Measurements from ENCODE around the gene ALDH3A2.

ALDH3A2 gene

DNA sequence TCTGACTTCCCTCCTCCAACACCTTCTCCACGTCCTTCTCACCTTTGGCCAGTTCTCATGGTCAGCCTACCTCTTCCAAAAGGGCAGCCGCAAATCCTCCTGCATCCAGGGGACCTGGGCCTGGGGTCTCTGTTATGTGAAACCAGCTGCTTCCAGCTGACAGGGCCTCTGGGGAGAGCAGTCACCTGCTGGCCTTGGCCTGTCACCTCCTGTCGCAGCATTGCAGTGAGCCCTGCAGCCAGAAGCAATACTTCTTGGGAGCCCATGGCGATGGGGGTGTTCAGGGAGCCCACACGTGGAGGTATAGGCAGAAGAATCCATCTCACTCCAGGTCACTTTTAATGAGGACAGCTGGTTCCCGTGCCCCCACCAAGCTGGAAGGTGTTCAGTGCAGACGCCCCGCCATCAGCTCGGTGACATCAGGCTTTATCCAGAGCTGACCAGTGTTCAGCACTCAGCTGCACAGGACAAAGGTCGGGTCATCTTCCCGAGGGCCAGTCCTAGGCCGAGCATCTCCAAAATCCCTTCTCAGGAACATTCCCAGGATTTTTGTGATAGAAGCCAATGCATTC lies 69.6 kb downstream of the ALDH3A2 start:
- Histone ChIP-seq H3K36me3 (ENCODE audit: insufficient read depth, low read length) (no peaks in the 10 kb centered on the region), H3K4me3 (ENCODE audit: low read depth, low read length) (no peak overlapping the region), H3K4me1 (ENCODE audit: control insufficient read depth, insufficient read depth, low read length, unreplicated experiment) (no peaks in the 10 kb centered on the region)

DNA sequence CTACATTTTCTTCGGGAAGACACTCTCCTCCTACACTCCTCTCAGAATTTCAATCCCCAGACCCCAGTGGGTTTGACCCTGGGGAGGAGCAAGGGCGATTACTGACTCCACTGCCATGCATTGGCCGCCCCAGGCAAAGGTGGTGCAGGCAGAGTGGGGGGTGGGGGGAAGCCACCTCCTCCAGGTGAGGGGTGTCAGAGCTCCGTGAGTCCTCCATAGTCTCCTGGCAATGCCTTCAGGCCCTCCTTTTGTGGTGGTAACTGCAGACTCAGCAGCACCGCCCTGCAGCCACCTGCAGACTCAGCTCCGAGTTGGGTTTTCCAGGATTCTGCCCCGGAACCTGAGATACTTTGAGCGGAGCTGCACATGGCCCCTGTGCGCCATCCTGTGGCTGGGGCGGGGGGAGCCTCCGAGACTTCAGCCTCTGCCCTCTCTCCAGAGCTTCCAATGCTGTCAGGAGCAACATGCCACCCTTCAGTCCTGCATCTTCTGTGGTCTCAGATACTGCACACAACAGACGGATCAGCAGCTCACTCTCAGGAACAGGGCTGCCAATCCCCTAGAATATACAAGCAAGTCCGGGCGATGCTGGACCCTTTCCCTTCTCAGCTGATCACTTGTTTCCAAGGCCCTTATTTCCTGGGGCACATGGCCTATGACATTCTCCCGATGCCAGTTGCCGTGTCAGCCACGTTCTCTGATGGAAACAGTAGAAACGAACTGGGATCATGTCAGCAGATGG lies 70.2 kb downstream of the ALDH3A2 start:
- H3K4me1 ChIP-seq (ENCODE audit: control insufficient read depth, insufficient read depth, low read length, unreplicated experiment), result no peaks in the 10 kb centered on the region
- H3K27me3 ChIP-seq (ENCODE audit: insufficient read depth, low read length), result no peaks in the 10 kb centered on the region
- H3K27ac ChIP-seq (ENCODE audit: low read depth, low read length), result no peak overlapping the region

More for the DNA sequence above, 69.6 kb downstream of the ALDH3A2 start:
- no peak overlapping the region for H3K27ac ChIP-seq (ENCODE audit: low read depth, low read length)
- no peak overlapping the region for H2AFZ ChIP-seq (ENCODE audit: low read length, unreplicated experiment)
- H3K27me3 ChIP-seq (ENCODE audit: insufficient read depth, low read length), result no peaks in the 10 kb centered on the region
- no peaks in the 10 kb centered on the region for H3K79me2 ChIP-seq (ENCODE audit: control insufficient read depth, insufficient read depth, low read length, unreplicated experiment)

DNA sequence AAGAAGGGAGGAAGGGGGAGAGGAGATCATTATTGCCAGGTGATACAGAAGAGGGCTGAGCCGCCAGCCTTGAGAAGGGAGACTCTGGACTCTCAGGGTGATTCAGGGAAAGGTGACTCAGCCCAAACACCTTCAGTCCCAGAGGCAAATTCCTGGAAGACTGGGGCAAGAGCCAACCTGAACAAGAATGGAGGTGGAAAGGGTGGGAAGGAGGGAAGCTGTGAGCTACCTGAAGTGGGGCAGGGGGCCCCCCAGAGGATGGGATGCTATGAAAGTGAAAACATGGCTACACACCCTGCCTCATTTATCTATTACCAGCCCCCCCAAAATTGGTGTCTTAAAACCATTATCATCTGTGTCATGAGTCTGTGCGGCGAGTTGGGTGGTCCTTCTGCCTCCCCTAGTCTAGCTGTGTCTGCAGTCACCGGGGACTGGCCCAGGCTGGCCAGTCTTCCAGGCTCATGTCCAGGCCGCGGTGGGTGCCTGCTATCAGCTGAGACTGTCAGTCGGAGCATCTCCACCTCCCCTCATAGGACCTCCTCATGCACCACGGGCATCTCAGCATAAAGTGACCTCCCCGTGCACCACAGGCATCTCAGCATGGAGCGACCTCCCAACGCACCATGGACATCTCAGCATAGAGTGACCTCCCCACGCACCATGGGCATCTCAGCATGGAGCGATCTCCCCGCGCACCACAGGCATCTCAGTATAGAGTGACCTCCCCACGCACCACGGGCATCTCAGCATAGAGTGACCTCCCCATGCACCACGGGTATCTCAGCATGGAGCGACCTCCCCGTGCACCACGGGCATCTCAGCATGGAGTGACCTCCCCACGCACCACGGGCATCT lies 71.0 kb downstream of the ALDH3A2 start:
- Histone ChIP-seq H3K27ac (ENCODE audit: low read depth, low read length) (no peak overlapping the region), H3K79me2 (ENCODE audit: control insufficient read depth, insufficient read depth, low read length, unreplicated experiment) (no peaks in the 10 kb centered on the region), H2AFZ (ENCODE audit: low read length, unreplicated experiment) (no peak overlapping the region), H3K36me3 (ENCODE audit: insufficient read depth, low read length) (no peaks in the 10 kb centered on the region), H3K4me3 (ENCODE audit: low read depth, low read length) (no peak overlapping the region), H3K27me3 (ENCODE audit: insufficient read depth, low read length) (no peaks in the 10 kb centered on the region), H3K4me1 (ENCODE audit: control insufficient read depth, insufficient read depth, low read length, unreplicated experiment) (no peaks in the 10 kb centered on the region)

More for the DNA sequence above, 70.2 kb downstream of the ALDH3A2 start:
- Histone ChIP-seq H3K79me2 (ENCODE audit: control insufficient read depth, insufficient read depth, low read length, unreplicated experiment) (no peaks in the 10 kb centered on the region), H2AFZ (ENCODE audit: low read length, unreplicated experiment) (no peak overlapping the region), H3K4me3 (ENCODE audit: low read depth, low read length) (no peak overlapping the region), H3K36me3 (ENCODE audit: insufficient read depth, low read length) (no peaks in the 10 kb centered on the region)

DNA sequence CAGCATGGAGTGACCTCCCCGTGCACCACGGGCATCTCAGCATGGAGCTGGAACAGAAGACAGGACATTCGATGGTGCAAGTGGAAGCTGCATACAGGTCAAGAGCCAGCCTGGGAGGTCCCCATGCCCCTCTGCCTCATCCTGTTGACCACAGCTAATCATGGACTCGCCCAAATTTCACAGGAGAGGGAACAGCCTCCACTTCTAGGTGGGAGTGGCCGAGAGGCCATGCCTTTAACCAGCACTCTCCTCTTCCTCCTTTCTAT lies 71.6 kb downstream of the ALDH3A2 start:
- H3K27ac ChIP-seq (ENCODE audit: low read depth, low read length), result no peak overlapping the region
- no peaks in the 10 kb centered on the region for H3K27me3 ChIP-seq (ENCODE audit: insufficient read depth, low read length)
- H2AFZ ChIP-seq (ENCODE audit: low read length, unreplicated experiment), result no peak overlapping the region
- H3K4me3 ChIP-seq (ENCODE audit: low read depth, low read length), result no peak overlapping the region
- H3K79me2 ChIP-seq (ENCODE audit: control insufficient read depth, insufficient read depth, low read length, unreplicated experiment), result no peaks in the 10 kb centered on the region
- no peaks in the 10 kb centered on the region for H3K36me3 ChIP-seq (ENCODE audit: insufficient read depth, low read length)
- H3K4me1 ChIP-seq (ENCODE audit: control insufficient read depth, insufficient read depth, low read length, unreplicated experiment), result no peaks in the 10 kb centered on the region

DNA sequence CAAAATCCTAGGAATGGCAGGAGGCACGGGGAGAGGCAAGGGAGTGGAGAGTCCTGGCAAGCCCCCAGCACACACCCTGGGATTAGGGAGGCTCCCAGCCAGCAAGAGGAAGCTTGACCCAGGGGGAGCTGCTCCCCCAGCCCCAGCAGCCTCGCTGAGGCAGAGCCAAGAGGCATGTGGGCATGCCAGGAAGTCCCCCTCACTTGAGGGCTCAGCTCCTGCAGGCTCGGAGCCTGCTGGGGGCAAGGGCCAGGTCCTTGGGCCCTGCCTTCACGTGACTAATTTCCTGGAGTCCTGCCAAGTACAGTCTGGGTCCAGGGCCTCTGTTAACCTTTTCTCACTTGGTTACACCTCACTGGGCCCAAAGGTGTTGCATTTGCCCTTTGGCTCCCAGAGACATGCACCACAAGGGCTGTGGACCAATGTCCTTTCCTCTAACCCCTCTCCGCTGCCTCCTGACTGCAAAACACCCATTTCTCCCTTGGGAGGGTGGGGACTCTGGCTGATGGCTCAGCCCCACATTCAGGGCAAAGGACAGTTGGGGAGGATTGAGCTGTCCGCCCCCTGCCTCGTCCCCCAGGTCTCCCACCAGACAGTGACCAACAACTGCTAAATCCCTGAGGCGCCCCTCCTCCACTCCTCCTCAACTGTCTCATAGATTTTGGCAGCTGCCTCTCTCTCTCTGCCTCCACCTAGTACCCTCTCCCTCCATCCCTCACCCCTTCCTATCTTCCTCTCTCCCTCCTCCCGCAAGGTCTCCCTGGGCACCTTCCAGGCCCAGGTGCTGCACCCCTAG lies 72.3 kb downstream of the ALDH3A2 start:
- no peak overlapping the region for H3K27ac ChIP-seq (ENCODE audit: low read depth, low read length)

DNA sequence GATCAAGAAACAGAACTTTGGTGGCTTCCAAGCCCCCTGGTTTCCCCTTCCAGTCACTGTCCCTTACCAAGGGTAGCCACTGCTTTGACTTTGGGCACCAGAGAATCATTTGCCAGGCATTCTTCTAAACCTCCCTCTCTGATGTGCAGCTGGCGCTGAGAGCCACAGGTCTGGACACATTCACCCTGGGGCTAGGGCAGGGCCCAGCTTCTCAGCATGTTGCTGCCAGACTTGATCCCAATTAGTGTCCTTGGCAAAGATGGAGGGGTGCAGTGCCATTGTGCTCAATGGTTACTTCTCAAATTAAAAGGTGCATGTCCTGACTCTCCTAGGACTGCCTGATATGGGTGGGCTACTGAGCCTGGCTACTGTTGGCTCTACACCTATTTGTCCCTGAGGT lies 75.4 kb downstream of the ALDH3A2 start:
- H3K27me3 ChIP-seq (ENCODE audit: insufficient read depth, low read length), result no peaks in the 10 kb centered on the region
- no peaks in the 10 kb centered on the region for H3K36me3 ChIP-seq (ENCODE audit: insufficient read depth, low read length)
- no peaks in the 10 kb centered on the region for H3K79me2 ChIP-seq (ENCODE audit: control insufficient read depth, insufficient read depth, low read length, unreplicated experiment)
- H2AFZ ChIP-seq (ENCODE audit: low read length, unreplicated experiment), result no peak overlapping the region
- H3K27ac ChIP-seq (ENCODE audit: low read depth, low read length), result no peak overlapping the region
- peaks cover 13% of the 10 kb centered on the region for H3K4me1 ChIP-seq (ENCODE audit: control insufficient read depth, insufficient read depth, low read length, unreplicated experiment)
- no peak overlapping the region for H3K4me3 ChIP-seq (ENCODE audit: low read depth, low read length)

More for the DNA sequence above, 72.3 kb downstream of the ALDH3A2 start:
- no peaks in the 10 kb centered on the region for H3K4me1 ChIP-seq (ENCODE audit: control insufficient read depth, insufficient read depth, low read length, unreplicated experiment)
- H2AFZ ChIP-seq (ENCODE audit: low read length, unreplicated experiment), result no peak overlapping the region
- no peaks in the 10 kb centered on the region for H3K79me2 ChIP-seq (ENCODE audit: control insufficient read depth, insufficient read depth, low read length, unreplicated experiment)
- no peaks in the 10 kb centered on the region for H3K27me3 ChIP-seq (ENCODE audit: insufficient read depth, low read length)
- H3K36me3 ChIP-seq (ENCODE audit: insufficient read depth, low read length), result no peaks in the 10 kb centered on the region
- no peak overlapping the region for H3K4me3 ChIP-seq (ENCODE audit: low read depth, low read length)

DNA sequence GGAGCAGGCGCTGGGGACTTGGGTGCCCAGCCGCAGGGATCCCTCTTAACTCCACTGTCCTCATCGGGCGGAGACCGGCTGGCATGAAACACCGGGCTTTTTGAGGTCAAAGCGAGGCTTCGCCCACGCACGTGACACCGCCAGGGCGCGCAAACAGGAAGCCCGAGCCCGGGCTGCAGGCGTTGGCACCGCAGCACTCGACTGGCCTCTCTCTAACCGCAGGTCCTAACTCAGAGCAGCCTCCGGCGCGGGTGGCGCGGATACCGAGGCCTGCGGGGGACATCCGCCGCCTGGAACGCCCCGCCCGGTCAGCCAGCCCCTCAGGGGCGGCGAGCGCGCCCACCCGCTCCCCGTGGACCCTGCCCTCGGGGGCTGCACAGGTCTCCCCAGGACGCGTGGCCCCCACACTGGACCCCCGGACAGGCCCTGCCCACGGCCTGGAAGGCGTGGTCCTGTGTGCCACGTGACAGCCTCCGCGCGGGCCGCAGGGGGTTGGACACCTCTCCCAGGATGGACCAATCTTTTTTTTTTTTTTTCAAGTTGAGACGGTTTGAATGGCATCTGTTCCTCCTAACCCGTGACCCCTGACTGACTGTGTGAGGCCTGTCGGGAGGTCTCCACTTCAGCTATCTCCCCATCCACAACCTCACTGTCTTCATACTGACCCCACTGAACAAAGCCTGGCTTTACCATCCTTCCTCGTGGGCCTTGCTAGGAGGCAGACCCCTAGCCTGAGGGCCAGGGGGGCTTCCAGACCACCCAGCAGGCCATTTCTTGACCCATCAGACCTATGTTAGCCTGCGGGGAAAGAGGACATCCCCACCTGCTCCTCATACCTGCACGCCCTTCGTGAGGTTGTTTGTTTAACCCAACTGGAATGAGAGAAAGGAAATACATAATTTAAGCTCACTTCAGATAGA lies 76.2 kb downstream of the ALDH3A2 start:
- H3K27me3 ChIP-seq (ENCODE audit: insufficient read depth, low read length), result no peaks in the 10 kb centered on the region
- H2AFZ ChIP-seq (ENCODE audit: low read length, unreplicated experiment), result no peak overlapping the region
- H3K27ac ChIP-seq (ENCODE audit: low read depth, low read length), result no peak overlapping the region
- peaks cover 13% of the 10 kb centered on the region for H3K4me1 ChIP-seq (ENCODE audit: control insufficient read depth, insufficient read depth, low read length, unreplicated experiment)
- no peak overlapping the region for H3K4me3 ChIP-seq (ENCODE audit: low read depth, low read length)
- H3K79me2 ChIP-seq (ENCODE audit: control insufficient read depth, insufficient read depth, low read length, unreplicated experiment), result no peaks in the 10 kb centered on the region
- H3K36me3 ChIP-seq (ENCODE audit: insufficient read depth, low read length), result no peaks in the 10 kb centered on the region

DNA sequence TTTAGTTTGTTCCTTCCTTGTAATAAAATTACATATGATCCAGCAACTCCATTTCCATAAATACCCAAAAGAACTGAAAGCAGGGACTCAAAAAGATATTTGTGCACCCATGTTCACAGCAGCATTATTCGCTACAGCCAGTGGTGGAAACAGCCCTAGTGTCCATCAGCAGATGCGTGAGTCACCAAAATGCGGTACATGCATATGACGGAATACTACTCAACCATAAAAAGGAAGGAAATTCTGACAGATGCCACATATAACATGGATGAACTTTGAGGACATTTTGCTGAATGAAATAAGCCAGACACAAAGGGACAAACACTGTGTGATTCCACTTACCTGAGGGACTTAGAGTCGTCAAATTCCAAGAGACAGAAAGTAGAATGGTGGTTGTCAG lies 76.9 kb downstream of the ALDH3A2 start:
- Histone ChIP-seq H3K36me3 (ENCODE audit: insufficient read depth, low read length) (no peaks in the 10 kb centered on the region), H3K4me1 (ENCODE audit: control insufficient read depth, insufficient read depth, low read length, unreplicated experiment) (peaks cover 13% of the 10 kb centered on the region), H3K27me3 (ENCODE audit: insufficient read depth, low read length) (no peaks in the 10 kb centered on the region), H3K4me3 (ENCODE audit: low read depth, low read length) (no peak overlapping the region), H3K27ac (ENCODE audit: low read depth, low read length) (no peak overlapping the region), H3K79me2 (ENCODE audit: control insufficient read depth, insufficient read depth, low read length, unreplicated experiment) (no peaks in the 10 kb centered on the region), H2AFZ (ENCODE audit: low read length, unreplicated experiment) (no peak overlapping the region)

DNA sequence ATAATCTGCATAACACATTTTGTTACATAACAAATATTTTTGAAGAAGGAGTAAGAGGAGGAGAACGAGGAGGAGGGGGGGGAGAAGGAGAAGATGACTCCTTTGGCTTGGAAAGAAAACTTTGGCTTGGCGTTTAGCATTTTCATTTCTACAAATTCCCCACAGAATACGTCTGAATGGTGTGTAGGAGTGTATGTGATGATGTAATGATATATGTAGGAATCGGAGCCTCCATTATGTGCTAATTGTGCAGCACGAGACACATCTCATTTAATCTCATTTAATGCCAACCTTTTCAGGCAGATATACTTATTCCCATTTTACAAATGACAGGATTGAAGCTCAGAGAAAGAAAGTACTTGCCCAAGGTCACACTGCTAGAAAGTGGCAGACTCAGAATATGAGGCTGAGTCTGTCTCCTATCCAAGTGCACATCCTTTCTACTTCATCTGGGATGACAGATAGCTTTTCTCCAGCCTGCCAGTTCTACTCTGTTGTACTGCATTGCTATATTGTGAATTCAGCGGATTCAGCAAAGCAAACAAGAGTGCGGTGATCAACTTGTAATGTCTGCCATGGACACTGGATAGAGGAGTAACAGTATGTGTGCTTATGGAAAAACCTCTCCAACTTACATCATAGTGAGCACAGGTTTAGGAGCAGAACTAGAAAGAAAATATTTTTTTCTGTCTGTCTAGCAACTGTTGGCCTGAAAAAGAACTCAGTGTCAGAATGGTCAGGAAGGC lies 78.3 kb downstream of the ALDH3A2 start:
- Histone ChIP-seq H3K79me2 (ENCODE audit: control insufficient read depth, insufficient read depth, low read length, unreplicated experiment) (no peaks in the 10 kb centered on the region), H3K27me3 (ENCODE audit: insufficient read depth, low read length) (peaks cover 6% of the 10 kb centered on the region; the same call in 1 of the 2 replicates), H3K27ac (ENCODE audit: low read depth, low read length) (peak overlapping the region; percentile 48; the same call in 1 of the 2 replicates)

More for the DNA sequence above, 78.3 kb downstream of the ALDH3A2 start:
- no peaks in the 10 kb centered on the region for H3K36me3 ChIP-seq (ENCODE audit: insufficient read depth, low read length)
- H3K4me1 ChIP-seq (ENCODE audit: control insufficient read depth, insufficient read depth, low read length, unreplicated experiment), result peaks cover 13% of the 10 kb centered on the region
- no peak overlapping the region for H3K4me3 ChIP-seq (ENCODE audit: low read depth, low read length)
- no peak overlapping the region for H2AFZ ChIP-seq (ENCODE audit: low read length, unreplicated experiment)
